OCI-LY1 (cell line): ENCODE results near the gene CCDC93.

Experiments used
- CTCF ChIP-seq: fragments of 200-600 bp; sonication (generic), shearing (Covaris generic); IDR thresholded peaks from 2 replicates; pipeline ENCODE4 v1.5.1; 2017; ENCODE audit warnings: mild to moderate bottlenecking, antibody characterized with exemption, low read length, moderate library complexity, mixed read lengths
- EZH2 ChIP-seq: fragments of 200-600 bp; sonication (generic), shearing (Covaris generic); IDR thresholded peaks from 2 replicates; pipeline ENCODE4 v1.8.0; 2017; ENCODE audit warnings: borderline replicate concordance, mixed run types, mild to moderate bottlenecking, antibody characterized with exemption, low read length, moderate library complexity, mixed read lengths

- no peak for TF ChIP-seq CTCF
- no peak for TF ChIP-seq EZH2
Measured at GRCh38 chr2:117938611-117939010, 75.3 kb downstream of the CCDC93 start.
